LoVo (cell line): ENCODE data around the gene POLDIP3.
"Not testable (repeated sequence)": the region's sequence is repeated elsewhere in the genome, so short reads cannot be mapped to it uniquely, and the experiment has no call there.

Source experiments
- DNase-seq: peaks from one replicate; pipeline ENCODE4 v3.0.0-alpha.2; 2016; ENCODE audit warnings: low spot score

POLDIP3 gene

DNA sequence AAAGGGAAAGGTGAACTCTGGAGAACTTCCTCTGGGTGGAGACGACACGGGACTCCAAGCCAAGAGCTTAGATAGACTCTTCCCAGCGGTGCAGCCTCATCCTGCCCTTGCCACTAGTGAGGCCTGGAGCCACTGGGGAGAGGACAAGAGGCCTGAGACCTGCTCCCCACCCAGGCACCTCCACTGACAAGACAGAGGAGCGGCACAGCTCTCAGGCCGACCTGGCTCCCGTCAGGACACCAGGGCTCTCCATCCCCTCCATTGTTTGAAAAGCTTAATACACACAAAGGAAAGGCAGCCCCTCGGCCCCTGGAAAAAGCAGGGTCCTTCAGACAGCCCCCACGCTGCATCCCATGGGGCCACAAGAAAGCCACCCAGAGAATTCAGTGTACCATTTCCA is 29.6 kb downstream of the POLDIP3 start:
- no peak for DNase-seq

DNA sequence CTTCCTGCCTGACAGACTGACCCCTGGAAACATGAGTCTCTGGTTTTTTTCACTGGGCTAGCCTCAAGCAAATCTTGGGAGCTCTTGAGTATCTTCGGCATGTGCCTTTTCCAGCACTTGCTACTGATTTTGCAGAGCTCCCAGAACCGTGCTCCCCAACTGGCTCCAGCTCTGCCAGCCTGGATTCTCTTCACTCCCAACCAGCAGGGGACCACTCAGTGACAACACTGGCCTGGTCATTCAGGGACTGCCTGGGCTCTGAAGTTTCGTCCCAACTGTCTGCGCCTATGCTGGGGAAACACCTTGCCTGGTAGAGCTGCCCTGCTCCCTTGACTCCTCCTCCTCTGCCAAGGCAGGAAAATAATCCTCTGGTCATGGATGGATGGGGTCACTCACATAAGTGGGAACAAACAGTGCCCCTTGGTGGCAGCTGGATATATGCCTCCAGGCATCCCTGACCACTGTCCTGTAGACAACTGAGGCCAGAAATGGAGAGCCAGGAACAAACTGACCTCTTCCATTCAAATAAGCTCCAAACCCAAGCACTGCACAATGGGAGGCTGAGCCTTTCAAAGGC is 30.2 kb downstream of the POLDIP3 start:
- no peak for DNase-seq

DNA sequence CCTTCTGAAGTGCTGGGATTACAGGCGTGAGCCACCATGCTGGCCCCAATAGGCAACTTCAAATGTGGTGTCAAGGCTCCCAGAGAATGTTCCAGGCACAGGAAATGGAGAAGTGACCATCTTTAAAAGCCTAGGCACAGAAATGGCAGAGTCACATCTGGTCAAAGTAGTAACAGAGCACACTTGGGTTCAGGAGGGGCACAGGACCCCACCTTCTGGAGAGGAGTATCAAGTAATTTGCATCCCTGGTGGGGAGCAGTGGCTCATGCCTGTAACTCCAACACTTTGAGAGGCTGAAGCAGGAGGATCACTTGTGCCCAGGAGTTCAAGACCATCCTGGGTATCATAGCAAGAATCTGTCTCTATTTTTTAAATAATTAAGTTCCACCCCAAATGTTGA is 31.7 kb downstream of the POLDIP3 start:
- DNase-seq = no peak

DNA sequence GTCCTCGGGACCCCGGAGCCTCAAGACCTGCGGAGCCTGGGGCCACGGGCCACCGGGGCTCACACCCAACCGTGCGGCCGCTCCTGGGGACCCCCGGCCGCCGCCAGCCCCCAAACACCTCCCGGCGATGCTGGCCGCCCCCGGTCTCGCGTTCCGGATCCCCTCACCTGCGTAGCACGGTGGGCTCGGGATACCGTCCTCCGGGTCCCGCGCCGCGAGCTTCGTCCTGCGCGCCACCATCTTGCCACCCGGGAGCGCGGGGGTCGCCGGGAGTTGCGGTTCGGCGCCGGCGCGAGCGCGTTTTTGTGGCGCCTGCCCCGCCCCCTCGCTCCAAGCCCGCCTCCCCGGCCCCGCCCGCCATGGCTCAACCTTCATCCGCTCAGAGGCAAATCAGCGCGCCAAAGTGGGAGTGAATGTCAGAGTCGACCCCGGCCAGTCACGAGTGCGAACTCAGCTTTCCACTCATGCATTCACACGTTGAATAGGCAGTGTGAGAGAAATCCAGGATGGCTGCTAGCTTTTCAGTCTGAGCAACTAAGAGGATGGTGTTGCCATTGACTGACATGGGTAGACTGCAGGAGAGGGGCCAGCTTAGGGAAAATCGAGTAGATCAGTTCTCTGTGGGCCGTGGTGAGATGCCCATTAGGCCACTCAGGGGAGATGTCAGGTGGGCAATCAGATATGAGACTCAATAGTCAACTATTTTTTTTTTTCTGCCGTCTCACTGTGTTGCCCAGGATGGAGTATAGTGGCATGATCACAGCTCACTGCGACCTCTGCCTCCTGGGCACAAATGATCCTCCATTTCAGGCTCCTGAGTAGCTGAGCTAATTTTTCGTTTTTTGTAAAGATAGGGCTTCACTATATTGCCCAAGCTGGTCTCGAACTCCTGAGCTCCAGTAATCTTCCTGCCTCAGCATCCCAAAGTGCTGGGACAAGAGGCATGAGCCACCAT is 32.6 kb downstream of the POLDIP3 start:
- peak; percentile 71 for DNase-seq

DNA sequence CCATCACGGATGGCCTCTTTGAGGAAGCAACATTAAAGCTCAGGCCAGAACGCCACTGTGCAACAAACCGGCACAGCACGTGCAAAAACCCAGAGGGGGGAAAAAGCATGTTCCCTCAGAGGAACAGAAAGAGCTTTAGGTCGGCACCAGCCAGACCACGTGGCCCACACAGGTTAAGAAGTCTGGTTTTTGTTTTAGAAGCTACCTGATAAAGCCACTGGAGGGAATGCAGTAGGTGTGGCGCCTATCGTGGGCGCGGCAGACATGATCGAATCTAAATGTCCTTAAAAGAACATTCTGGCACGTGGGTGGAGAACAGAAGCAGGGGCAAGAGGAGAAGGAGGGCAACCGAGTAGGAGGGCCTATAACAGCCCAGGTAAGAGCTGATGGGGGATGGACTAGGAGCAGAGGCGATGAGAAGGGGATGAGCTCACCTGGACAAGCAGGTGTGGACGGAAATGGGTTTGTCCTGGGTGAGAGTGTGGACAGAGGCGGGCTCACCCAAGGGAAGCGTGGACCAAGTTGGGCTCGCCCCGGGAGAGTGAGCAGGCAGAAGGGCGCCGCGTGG is 33.4 kb downstream of the POLDIP3 start:
- not testable (repeated sequence) for DNase-seq

DNA sequence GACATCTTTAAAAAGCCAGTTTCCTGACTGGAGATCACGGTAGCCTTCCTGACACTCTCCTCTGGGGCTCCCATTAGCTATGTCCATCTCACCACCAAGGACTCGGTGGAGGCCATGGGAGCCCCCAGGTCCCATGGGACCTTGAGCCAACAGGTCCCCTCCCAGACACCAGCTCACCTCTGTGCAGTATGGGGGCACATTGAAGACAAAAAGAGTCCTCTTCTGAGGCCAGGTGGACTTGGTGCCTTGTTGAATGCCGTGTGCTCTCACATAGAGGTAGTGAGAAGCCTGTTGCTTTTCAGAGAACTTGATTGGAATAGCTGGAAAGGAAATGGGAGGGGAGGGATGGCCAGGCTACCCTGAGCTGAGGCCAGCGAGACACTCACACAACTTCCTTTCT is 34.6 kb downstream of the POLDIP3 start:
- DNase-seq = not testable (repeated sequence)

DNA sequence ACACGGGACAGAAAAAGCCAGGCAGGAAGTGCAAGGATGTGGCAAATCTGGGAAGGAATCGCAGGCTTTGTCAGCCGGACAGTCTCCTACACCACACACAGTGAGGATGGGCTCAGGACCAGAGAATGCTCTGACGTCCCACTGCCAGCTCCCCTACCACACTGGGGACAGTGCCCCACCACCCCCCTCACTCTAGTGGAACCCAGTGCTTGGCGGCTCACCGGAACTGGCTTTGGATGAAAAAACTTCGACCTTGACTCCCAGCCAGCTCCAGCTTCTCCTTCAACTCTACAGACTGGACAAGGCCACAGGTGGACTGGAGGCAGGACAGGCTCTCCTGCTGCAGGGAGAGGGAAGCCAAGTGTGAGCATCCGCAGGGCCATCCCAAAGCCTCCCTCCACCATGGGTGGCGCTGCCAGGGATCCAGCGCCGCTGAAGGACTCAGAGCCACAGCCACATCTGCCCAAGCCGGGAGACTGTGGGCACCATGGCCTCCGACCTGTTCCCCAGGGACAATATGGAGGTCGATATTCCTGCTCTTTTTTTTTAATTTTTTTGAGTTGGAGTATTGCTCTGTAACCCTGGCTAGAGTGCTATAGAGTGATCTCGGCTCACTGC is 37.0 kb downstream of the POLDIP3 start:
- DNase-seq = no peak

DNA sequence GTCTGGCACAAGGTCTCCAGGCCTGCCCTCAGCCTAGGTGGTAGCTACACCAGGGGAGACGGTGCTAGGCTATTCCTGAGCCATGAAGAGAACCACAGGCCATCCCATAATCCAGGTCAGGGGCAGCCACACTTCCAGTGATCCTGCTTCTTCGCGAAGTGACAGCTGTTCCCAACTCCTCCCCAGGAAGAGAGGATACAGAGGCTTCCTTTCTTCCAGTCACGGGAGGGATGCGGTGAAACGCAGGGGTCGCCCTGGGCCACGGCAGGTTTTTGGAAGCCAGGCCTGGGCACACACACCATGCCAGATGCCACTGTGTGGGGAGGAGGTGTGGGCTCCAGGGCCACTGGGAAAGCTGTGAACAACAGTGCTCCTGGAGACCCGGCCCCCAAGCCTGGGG is 37.5 kb downstream of the POLDIP3 start:
- not testable (repeated sequence) for DNase-seq

DNA sequence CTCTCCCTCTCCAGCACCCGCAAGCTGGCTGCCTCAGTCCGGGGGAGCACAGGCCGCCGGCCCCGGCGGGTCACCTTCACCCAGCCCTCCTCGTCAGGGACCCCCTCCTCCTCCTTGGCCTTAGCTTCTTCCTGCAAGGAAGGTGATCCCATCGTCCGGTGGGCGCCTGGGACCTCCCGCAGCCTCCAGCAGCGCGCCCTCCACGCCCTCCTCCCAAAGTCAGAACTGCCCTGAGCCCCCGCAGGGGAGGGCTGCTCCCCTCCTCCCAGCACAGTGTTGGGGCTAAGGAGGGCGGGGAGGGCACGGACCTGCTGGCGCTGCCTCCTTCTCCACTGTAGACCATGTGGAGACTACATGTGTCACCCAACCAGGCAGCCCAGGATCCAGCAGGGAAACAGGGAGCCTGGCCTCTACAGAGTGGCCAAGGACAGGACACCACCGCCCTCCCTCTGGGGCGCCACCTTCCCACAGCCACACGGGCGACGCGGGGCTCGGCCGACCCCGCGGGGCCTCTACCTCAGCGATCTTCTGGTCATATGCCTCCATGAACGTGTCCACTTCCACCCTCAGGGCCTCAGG is 38.6 kb downstream of the POLDIP3 start:
- not testable (repeated sequence) for DNase-seq

DNA sequence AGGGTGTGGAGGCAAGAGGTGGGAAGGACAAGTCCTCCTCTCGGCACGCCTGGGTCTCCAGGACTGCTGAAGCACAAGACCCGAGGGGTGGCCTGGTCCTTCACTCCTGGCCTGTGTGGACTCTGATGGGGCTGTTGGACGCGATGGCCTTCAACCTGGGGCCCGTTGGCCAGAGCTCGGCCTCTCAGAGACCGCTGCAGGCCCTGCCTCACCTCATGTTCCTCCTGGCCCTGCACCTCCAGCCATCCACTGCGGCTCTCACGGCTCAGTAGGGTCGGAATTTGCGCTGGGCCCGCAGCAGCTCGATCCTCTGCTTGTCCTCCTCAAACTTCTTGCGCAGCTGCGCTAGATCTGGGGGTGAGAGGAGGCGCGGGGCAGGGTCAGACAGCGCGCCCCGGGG is 40.2 kb downstream of the POLDIP3 start:
- DNase-seq = not testable (repeated sequence)

DNA sequence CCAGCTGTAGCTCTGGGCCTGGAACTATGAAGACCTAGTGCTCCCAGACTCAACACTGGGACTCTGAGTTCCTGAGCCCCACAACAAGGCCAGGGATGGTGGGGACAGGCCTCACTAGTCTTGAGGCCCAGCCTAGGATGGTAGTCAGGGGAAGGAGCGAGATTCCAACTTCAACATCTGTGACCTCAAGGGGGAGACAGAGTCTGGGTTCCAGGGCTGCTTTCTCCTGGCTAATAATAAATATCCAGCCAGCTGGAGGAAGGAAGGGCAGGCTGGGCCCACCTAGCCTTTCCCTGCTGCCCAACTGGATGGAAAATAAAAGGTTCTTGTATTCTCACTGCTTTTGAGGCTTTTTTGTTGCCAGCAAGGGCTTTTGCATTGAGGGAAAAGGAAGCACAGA is 40.6 kb downstream of the POLDIP3 start:
- not testable (repeated sequence) for DNase-seq

DNA sequence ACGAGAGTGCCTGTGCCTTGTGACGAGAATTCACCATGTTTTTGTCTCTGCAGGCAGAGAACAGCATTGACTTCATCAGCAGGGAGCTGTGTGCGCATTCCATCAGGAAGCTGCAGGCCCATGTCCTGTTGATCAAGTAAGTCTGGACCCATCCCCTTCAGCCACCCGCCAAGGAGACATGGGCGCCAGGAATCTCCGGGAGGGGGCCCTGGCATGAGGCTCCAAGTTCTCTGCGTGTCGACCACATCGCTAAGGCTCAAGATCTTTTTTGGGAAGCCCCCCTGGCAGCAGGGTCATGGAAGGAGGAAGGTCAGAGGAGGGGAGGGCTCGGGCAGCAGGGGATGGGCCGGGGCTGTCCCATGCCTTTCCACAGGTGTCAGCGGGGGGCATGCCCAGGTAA is 43.6 kb downstream of the POLDIP3 start:
- not testable (repeated sequence) for DNase-seq

DNA sequence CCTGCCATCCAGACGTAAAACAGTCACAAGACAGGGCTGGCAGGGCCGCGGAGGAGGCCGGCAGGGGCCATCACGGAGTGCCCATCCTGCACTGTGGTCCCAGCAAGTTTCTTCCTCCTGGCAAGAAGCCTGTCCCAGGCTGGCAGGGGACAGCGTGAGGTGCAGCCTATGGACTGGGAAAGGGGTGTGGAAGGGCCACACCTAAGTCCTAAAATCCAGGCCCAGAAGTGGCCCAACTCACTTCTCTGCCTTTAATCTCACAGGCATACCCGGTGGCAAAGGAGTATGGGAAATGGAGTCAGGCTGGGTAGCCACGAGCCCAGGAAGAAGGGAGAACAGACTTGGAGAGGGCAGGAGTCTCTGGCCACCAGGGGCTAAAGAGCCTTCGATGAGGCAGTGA is 44.1 kb downstream of the POLDIP3 start:
- not testable (repeated sequence) for DNase-seq

DNA sequence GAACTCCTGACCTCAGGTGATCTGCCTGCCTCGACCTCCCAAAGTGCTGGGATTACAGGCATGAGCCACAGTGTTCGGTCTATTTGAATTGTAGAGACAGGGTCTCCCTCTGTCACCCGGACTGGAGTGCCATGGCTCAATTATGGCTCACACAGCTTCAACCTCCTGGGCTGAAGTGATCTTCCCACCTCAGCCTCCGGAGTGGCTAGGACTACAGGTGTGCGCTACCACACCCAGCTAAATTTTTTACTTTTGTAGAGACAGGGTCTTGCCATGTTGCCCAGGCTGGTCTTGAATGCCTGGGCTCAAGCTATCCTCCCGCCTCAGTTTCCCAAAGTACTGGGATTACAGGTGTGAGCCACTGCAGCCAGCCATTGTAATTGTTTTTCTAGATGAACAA is 46.7 kb downstream of the POLDIP3 start:
- not testable (repeated sequence) for DNase-seq

DNA sequence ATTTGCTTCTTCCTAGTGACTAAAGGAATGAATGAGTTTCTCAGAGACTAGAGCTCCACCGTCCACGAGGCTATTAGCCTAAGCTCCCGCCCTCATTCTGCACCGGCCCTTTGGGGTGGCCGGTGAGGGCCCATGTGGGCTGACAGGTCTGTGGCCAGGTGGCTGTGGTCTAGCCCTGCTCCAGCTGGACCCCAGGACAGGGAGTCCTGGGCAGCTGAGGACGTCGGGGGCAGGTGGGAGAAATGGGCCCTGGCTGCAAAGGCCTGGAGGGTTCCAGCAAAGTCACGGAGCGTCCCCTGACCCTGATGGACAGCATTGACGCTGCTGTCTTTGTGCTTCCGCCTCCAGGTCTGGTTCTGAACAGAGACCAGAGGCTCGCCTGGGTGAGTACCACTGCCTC is 48.7 kb downstream of the POLDIP3 start:
- DNase-seq = no peak

DNA sequence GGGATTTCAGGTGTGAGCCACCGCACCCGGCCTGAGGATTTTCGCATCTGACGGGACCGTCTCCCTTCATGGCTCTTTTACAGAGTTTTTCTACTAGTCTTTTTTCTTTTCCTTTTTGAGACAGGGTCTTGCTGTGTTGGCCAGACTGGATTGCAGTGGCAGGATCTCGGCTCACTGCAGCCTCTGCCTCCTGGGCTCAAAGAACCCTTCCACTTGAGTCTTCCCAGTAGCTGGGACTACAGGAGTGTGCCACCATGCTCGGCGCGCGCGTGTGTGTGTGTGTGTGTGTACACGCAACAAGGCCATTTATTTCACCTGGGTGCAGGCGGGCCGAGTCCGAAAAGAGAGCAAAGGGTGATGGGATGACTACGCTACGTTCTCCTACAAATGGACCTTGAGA is 50.0 kb downstream of the POLDIP3 start:
- DNase-seq = no peak

DNA sequence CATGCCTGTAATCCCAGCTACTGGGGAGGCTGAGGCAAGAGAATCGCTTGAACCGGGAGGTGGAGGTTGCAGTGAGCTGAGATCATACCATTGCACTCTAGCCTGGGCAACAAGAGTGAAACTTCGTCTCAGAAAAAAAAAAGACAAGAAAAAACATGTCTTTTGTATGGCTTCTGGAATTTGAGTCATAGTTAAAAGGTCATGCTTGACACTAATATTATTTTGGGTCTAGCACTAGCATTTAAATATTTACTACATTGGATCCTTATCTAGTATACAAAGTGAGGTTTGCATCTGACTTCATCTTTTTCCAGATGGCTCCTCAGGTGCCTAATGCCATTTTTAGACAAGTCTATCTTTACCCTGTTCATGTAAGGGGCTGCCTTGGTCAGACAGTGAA is 50.7 kb downstream of the POLDIP3 start:
- DNase-seq = not testable (repeated sequence)

DNA sequence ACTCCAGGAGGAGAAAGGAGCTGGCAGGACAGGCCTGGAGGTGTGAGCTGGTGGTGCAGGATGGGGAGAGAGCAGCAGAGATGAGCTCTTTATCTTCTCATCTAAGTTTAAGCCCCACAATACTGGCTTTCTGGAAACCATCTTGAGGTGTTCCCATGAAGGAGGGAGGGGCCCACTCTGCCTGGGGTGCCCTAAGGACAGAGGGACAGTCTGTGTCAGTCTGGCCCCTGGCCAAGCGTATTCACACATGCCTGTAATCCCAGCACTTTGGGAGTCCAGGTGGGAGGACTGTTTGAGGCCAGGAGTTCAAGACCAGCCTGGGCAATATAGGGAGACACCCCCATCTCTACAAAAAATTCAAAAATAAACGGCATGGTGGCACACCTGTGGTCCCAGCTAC is 52.0 kb downstream of the POLDIP3 start:
- DNase-seq = no peak

DNA sequence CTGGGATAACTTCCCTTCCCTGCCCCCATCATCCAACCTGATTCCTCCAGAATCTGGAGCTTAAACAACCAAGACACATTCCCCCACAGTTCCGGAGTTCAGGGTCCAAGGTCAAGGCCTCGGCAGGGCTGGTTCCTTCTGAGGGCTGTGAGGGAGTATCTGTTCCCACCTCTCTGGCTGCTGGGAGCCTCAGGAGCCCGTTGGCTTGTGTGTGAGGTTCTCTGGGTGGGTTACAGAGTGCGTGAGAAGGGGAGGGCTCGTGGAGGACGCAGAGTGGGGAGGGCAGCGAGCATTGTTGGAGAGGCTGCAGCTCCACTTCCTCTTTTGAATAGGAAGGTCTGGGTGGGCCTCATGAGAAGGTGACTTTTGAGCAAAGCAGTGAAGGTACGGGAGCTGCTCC is 52.4 kb downstream of the POLDIP3 start:
- DNase-seq = no peak

DNA sequence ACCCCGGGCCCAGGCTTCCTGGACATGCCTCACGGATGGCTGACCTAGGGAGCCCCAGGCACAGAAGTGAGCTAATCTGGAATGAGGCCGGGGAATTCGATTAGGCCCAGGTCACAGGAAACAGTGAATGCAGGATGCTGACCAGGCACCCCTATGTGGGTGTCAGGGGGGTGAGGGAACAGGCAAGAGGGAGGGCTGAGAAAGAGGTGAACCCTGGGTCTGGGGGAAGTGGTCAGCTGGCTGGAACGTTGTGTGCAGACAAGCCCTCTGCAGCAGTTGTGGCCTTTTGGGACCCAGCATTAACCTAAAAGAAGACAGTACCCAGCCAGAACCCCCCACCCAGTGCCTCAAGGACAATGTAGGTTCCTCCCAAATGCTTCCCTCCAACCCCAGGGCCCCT is 52.8 kb downstream of the POLDIP3 start:
- DNase-seq = no peak

DNA sequence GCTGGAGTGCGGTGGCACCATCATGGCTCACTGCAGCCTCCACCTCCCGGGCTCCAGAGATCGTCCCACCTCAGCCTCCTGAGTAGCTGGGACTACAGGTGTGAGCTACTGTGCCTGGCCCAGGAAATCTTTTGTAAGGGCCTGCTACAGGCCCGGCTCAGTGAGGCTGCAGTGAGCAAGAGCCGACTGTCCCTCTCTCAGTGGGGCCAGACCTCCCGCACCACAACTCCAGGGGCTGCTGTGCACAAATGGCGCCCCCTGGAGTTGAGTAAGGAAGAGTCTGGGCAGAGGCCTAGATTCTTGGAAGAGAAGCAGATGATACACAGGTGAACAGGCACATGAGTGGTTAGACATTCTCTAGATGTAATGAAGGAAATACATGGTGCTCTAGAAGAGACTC is 53.9 kb downstream of the POLDIP3 start:
- DNase-seq = no peak

DNA sequence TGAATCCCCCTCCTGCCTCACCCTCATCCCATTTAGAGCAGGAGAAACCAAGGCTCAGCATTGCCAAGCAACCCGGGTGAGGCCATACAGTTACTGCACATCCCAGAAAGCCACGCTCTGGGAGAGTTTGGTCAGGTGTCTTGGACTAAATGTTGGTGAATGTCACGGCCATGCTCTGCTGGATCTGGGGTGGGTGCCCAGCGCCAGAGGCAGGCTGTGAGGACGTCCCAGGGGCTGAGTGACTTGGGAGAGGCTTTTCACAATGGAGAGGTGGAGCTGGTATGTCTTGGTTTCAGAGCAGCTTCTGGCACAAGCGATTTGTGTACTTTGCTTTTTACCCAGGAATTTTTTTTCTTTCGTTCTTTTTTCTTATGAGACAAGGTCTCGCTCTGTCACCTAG is 54.3 kb downstream of the POLDIP3 start:
- DNase-seq = no peak
